HG02852 (cell line): ENCODE data around the gene FAHD1.
"Not testable (repeated sequence)": the region's sequence is repeated elsewhere in the genome, so short reads cannot be mapped to it uniquely, and the experiment has no call there.

Experiments used
- ATAC-seq: cut with Tn5 transposase; IDR thresholded peaks from one replicate; pipeline ENCODE4 v1.9.1; 2021; ENCODE audit warnings: mild to moderate bottlenecking, moderate library complexity; ENCODE audit not compliant: unreplicated experiment

The FAHD1 gene

DNA sequence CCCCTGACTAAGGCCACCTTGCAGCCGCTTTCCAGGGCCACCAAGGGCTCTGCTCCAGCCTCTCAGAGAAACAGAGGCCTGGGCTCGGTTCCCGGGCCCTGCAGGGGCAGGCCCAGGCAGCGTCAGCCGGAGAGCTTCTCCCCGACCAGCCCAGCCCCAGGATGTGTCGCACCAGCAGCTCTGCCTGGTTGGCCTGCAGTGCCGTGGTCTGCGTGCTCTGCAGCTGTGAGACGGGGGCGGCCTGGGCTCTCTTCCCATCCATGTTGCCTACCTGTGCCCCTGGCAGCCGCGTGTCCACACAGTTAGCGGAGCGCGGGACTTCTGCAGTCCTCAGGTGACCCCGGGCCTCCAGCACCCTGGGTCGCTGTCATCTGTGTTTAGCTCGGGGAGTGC, 38.3 kb upstream of the FAHD1 start:
- no peak for ATAC-seq

DNA sequence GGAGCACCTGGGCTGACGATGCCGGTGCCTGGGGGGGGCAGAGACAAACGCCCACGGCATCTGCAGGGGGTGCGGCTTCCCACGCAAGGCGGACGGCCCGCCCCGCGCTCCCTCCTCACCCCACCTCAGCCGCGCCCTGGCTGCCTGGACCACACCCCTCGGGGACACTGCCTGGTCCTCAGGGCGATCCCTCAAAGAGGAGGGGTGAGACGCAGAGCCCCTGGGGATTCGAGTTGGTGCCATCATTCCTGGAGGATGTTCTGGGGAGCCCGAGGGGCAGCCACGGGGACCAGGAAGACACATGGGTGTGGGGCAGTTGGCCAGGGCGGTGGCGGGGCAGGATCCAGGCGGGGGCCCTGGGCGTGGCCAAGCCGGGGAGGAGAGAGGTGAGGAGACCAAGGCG, 37.4 kb upstream of the FAHD1 start:
- ATAC-seq = no peak

DNA sequence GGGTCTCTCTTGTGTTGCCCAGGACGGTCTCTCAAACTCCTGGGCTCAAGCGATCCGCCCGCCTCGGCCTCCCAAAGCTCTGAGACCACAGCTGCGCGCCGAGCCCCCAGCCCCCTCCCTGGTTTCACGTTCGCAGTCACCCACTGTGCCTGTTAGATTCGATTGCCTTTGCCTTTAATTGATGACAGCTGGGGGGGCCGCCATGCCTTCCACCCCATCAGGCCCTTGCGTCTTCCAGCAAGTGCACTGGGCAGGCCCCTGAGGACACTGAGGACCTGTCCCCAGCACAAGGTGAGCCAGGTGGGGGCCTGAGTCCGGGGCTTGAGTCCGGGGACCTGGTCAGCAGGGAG, 36.8 kb upstream of the FAHD1 start:
- ATAC-seq = no peak

DNA sequence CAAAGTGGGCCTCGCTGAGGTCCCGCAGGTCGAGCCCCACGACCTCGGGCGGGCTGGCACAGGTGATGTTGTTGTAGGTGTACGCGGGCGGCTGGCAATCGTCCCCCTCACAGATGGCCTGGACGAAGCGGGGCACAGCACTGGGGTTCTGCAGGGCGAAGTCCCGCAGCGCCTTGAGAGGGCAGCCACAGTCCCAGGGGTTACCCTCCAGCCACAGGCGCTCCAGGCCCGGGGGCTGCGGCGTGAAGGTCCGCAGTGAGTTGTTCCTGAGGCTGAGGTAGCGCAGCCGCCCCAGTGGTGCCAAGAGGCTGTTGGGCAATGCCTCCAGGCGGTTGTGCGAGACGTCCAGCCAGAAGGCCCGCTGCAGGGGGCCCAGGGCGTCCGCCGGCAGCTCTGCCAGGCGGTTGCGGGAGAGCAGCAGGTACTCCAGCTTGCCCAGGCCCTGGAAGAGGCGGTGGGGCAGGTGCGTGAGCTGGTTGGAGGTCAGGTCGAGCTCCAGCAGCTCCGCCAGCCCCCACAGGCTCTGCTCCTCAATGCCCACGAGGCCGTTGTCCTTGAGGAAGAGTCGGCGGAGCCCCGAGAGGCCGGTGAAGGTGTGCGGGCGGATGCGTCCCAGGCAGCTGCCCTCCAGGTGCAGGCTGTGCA, 36.3 kb upstream of the FAHD1 start:
- no peak for ATAC-seq

DNA sequence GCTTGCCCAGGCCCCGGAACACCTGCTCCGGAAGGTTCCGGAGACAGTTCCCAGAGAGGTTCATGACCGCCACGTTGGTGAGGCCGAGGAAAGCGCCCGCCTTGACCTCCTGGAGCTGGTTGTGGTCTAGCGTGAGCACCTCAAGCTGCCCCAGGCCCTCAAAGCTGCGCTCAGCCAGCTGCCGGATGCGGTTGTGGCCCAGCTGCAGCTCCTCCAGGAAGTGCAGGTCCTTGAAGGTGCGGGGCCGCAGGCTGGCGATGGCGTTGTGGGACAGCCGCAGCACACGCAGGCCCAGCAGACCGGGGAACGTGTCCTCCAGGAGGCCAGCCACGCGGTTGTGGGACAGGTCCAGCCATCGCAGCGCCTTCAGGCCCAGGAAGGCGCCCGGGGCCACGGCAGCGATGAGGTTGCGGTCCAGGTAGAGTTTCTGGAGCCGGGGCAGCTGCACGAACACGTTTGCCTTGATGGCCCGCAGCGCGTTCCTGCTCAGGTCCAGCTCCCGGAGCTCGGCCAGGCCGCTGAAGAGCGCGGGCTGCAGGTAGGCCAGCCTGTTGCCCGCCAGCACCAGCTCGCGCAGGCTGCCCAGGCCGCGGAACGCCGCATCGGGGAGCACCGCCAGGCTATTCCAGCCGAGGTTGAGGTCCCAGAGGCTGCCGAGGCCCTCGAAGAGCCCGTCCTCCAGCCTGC, 35.6 kb upstream of the FAHD1 start:
- ATAC-seq = no peak

DNA sequence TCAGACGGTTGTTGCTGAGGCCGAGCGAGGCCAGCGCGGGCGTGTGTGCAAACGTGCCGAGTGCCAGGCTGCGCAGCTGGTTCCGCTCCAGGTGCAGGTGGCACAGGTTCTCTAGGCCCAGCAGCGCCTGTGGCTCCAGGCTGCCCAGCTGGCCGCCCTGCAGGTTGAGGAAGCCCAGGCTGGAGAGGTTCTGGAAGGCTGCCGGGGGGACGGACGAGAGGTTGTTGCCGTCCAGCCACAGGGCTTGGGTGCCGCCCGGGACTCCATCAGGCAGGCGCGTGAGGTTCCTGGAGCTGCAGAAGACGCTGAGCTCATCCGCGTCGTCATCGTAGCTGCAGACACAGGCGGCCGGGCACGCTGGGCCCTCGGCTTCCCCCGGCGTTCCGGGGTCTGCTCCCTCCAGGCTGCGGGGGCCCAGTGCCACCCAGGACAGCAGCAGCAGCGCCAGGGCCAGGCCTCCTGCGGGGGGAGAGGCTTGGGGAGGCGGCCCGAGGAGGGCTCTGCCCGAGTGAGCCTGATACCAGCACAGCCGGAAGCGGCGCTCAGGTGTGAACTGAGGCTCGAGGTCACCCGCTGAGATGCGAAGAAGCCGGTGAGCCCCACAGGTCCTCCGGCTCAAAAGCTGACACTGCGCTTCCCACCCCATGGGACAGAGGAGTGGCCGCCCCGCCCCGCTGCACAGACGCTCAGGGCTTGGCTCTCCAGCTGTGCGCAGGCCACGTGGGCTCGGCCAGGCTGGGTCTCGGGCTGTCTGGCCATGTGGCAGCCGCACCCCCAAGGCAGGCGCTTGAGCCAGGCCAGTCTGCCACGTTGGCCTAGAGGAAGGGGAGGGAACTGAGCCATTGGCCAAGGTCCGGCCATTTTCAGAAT, 34.8 kb upstream of the FAHD1 start:
- no peak for ATAC-seq

DNA sequence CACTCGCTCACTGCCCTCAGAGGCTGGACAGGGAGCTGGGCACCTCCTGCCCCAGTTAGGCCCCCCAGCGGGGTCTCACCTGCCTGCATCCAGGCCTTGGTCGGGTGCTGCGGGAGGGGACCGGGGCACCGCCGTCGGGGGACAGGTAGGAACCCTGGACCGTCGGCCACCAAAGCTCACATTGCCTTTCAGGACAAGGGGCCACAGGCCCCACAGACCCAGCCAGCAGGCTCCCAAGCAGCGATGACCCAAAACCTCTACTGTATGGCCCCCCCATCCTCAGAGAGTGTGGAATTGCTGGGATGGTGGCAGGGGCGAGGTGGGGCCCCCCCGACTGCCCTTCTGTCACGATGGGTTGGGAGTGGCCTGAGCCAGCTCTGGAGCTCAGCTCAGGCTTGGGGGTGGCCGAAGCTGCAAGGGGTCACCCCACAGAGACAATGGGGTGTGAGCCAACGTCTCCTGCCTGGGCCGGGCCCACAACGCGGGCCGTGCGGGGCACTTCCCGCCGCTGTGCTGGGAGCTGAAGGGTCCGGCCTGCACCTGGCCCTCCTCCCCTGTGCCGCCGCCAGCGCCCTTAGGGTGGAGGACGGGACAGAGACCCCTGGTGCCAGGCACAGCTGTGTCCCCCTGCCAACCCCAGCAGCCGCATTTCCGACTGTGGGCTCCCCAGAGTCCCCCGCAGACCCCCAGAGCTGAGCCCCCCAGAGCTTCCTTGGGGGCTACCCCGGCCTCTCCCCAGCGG, 34.0 kb upstream of the FAHD1 start:
- ATAC-seq = no peak

DNA sequence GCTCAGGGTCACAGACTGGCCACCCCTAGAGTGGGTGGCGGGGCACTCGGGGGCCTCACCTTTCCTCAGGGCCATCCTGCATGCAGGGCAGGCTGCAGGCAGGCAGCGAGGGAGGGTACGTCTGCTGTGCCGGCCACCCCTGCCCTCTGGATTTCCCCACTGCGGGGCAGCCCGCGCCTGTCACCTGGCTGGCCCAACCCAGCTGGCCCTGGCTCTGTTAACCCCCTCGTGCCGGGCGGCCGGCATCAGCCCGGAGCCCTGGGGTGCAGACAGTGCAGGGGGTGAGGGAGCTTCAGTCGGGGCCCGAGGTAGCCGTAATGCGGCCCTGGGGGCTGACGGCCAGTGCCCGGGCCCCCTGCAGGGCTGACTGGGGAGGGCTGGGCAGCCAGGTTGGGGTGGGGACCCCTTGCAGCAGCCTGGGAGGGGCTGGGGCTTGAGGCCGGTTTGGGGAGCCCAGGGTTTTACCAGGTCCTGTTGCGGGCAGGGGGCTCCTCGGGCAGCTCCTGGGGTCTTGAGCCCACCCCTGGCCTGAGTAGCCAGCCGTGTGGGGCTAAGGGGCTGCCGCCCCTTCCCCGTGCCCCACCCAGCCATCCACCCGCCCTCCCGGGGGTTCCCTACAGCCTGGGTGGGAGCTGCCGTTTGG, 33.3 kb upstream of the FAHD1 start, which contains the start of gene IGFALS:
Gene IGFALS, minus strand, starts transcription at position 128 of the 643 bp plus-strand sequence. Its CDS starts 53 bp downstream, at position 75.
- ATAC-seq = no peak

DNA sequence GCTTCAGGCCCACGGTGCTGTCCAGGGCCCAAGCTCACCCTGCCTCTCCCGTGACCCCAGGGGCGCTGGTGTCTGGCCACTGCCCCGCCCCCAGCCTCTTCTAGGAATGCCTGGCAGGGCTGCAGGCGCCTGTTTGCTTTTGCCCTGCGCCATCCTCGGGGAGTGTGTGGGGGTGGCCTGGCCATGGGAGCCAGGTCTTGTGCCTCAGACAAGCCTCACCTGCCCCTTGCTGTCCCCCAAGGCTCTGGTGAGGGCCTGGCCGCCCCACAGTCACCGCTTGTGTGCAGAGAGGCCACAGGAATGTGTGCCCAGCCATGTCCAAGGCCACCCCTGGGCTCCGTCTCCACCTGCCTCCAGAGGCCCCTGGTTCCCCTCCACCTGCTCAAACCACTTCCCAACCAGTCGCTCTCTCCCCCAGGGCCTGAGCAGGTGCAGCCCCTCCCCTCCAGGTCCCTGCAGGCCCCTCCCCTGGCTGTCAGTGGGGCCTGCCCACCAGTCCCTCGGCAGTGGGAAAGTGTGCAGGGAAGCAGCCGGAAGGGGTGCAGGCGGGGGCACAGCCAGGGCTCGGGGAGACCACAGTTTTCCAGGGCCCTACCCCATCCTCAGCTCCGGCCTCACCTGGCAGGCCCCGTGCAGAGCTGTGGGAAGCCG, 32.7 kb upstream of the FAHD1 start:
- no peak for ATAC-seq

DNA sequence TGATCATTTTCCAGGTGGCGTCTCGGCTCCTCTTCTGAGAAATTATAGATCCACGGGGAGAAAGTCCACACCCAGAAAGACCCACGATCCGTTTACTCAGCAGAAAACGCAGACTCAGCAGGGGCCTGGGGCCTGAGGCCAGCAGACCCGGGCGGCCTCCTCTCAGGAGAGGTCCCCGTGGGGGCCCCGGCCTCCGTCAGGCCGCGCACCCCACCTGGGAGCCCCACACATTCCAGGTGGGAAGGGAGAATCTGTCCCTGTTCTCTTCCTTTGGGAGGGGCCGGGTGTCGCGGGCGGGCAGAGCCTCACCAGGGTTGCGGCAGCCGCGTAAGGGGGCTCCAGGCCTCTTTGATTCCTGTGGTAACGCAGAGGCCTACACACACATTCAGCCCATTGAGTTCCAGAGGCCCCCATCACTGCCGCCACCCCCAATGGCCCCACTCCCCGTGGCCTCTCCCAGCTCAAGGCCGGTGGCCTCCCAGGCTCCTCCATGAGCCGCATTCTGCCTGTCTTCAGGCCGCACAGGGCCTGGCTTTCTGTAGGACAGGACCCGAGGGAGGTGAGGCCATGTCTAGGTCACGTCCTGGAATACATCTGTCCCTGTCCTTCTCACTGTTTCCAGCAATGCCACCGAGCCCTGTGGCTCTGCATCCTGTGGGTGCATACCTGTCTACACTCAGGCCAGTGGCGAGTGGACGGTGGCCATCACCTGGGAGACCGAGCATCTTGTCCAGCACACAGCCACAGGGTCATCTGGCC, 31.9 kb upstream of the FAHD1 start:
- no peak for ATAC-seq

DNA sequence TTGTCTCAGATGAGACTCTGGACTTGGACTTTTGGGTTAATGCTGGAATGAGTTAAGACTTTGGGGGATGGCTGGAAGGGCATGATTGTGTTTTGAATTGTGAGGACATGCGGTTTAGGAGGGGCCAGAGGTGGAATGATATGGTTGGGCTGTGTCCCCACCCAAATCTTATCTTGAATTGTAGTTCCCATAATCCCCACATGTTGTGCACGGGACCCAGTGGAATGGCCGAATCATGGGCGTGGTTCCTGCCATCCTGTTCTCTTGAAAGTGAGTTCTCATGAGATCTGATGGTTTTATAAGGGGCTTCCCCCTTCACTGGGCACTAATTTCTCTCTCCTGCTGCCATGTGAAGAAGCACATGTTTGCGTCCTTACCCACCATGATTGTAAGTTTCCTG, 27.7 kb upstream of the FAHD1 start:
- ATAC-seq = not testable (repeated sequence)

DNA sequence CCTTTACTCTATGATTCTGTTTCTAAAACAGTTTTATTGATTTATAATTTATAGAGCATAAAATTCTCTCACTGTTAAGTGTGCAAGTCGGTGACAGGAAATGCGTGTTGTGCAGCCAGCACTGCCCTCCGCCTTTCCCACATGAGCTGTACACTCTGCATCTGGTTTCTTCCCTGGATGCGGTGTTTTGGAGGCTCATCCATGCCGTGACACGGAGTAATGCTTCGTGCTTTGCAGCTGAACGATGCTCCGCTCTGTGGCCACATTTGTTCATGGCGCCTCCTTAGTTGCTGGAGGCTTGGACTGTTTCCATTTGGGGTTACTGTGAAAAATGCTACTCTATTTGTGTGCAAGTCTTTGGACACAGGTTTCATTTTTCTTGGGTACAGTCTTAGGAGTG, 26.3 kb upstream of the FAHD1 start:
- ATAC-seq = no peak

DNA sequence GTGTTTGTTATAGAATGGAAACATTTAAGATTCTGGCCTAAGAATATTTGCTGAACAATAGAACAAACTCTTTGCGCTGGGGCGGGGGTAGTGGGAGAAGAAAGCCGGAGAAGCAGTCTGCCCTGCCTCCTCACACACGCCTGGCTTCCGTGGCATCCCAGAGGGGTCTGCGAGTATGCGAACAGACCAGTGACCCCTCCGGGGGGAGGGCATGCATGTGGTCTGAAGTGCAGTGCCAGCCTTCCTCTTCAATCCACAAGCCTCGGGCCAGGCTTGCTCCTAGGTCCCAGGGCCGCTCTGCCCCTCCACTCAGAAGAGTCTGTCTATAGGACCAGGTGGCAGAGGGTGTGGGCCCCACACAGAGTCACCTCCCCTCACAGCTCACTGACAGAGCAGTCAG, 19.4 kb upstream of the FAHD1 start:
- ATAC-seq = no peak

DNA sequence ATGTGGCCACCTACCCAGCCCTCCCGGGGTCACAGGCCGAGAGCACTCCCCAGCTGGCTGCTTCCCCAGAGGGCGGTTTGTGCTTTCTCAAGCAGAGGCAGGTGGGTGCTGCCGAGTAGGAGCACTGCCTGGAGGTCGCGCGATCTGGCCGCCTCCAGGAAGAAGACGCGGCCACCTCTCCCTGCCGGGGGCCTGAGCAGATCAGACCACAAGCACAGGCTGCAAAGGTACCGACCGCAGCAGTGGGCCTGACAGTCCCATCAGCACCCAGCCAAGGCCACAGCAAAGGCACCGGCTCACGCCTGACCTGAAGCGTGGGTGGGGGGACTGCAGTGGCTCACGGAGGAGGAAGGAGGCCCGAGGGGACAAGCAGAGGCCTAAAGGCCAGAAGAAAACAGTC, 18.3 kb upstream of the FAHD1 start:
- ATAC-seq = no peak

DNA sequence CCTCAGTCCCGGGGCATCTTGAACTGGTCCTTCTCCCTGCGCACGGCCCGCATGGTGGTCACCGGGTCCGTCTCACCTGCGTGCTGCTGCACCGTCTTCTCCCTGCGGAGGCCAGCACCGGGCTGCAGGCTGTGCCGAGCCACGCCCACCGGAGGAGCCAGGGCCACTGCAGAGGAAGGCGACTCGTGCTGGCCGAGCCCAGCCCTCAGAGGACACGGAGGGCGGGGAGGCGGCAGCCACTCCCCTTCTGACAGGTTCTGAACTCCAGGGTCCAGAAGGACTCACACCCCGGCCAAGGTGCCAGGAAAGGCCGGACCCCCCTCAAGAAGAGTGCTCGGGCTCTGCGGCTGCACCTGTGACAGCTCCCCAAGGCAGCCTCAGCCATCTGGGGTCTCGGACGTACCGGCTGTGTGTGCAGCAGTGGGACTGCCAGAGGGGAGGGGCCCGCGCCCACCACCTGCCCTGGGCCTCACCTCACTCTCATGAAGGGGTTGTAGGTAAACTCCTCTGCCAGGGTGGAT, 17.7 kb upstream of the FAHD1 start:
- no peak for ATAC-seq

DNA sequence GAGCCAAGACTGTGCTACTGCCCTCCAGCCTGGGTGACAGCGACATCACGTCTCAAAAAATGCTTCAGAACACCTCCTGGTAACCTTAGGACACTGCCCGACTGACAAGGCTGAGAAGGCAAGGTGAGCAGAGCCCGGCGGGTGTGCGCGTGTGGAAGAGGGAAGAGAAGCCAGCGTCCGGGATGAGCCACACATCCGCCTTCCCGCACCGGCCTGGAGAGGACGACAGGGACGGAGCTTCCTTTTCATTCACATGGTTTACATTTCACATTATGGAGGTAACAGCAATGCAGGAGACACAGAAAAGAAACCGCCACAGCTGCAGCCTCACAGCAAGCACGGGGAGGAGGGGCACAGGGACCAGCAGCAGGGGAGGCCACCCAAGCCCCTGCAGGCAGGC, 16.9 kb upstream of the FAHD1 start:
- no peak for ATAC-seq

DNA sequence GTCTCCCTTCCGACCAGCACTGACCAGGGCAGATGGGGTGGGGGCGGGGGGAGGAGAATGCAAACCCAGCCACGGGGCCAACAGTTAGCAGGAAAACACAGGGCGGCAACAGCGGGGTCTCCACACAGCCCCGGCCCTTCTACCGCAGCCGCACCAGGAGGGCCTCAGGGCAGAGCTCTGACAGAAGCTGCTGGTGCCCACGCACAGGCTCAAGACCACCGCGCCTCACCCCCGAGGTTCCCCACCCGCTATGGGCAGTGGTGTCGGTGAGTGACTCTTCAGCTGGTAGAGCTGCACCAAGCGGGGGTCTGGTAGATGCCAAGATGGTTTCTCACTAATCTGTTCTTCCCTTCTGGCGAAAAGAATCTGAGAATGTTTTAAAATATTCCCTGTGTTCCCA, 16.5 kb upstream of the FAHD1 start:
- ATAC-seq = no peak

DNA sequence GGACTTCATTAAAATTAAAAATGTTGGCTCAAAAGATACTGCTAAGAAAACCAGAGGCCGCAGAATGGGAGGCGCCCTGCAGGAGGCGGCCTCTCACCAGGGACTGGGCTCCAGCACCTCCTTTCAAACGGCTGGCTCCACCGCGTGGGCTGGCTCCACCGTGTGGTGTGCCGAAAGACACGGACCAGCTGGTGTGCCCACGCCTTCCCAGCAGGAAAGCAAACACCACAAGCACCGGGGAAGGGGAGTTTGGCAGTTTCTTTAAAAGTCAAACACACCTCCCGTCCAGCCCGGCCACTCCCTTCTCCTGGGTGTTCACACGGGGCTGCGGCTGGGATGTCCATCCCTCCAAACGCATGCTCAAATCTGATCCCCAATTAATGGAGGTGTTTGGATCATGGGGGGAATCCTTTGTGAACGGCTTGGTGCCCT, 14.3 kb upstream of the FAHD1 start:
- ATAC-seq = no peak

DNA sequence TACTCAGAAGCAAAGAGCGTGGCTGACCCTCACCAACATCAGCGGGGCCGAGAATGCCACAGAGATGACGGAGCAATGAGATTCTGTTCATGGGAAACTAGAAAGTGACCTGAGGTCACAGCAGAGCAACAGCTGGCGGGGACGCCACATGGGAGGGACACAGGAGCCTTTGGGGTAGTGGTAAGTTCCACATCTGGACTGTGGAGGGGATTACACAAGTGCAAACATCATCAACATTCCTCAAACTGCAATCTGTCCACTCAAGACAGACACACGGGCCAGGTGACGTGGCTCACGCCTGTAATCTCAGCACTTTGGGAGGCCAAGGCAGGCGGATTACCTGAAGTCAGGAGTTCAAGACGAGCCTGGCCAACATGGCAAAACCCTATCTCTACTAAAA, 11.5 kb upstream of the FAHD1 start:
- ATAC-seq = no peak
